T-helper 22 cell (primary cell): ENCODE measurements around the gene FAM32A.
"Not testable (repeated sequence)": the region's sequence is repeated elsewhere in the genome, so short reads cannot be mapped to it uniquely, and the experiment has no call there.

ENCODE experiments used
- DNase-seq: peaks from one replicate; pipeline ENCODE4 v3.0.0-alpha.2; 2020; ENCODE audit warnings: low read depth

FAM32A gene

GRCh38 chr19:16164222-16164890 lies 20.9 kb upstream of the FAM32A start:
- DNase-seq: no peak

GRCh38 chr19:16166417-16166816 lies 18.8 kb upstream of the FAM32A start:
- no peak for DNase-seq

GRCh38 chr19:16167055-16167454 lies 18.2 kb upstream of the FAM32A start:
- DNase-seq: no peak

GRCh38 chr19:16168465-16169081 lies 16.6 kb upstream of the FAM32A start:
- DNase-seq: no peak

GRCh38 chr19:16170134-16170533 lies 15.1 kb upstream of the FAM32A start:
- DNase-seq: no peak

- DNase-seq: no peak
Measured at GRCh38 chr19:16175954-16176353, 9.3 kb upstream of the FAM32A start.

GRCh38 chr19:16178866-16179265 lies 6.3 kb upstream of the FAM32A start:
- DNase-seq: not testable (repeated sequence)

- DNase-seq: no peak
Measured at GRCh38 chr19:16180611-16181010, 4.6 kb upstream of the FAM32A start.

GRCh38 chr19:16184665-16185122 lies 516 bp upstream of the FAM32A start:
- DNase-seq: no peak

- DNase-seq: peak; percentile 5
Measured at GRCh38 chr19:16185768-16186123, 536 bp downstream of the FAM32A start.

- no peak for DNase-seq
Measured at GRCh38 chr19:16188521-16188920, 3.3 kb downstream of the FAM32A start.

- no peak for DNase-seq
Measured at GRCh38 chr19:16190198-16190597, 5.0 kb downstream of the FAM32A start.

- DNase-seq: no peak
Measured at GRCh38 chr19:16190736-16191135, 5.5 kb downstream of the FAM32A start.

GRCh38 chr19:16191216-16191908 lies 6.2 kb downstream of the FAM32A start:
- DNase-seq: no peak

GRCh38 chr19:16193466-16193865 lies 8.3 kb downstream of the FAM32A start:
- no peak for DNase-seq

GRCh38 chr19:16197188-16197621 lies 12.0 kb downstream of the FAM32A start:
- no peak for DNase-seq

- DNase-seq: peak; percentile 96
Measured at GRCh38 chr19:16197622-16198369, 12.6 kb downstream of the FAM32A start, which contains the start of gene AP1M1. TSS of gene AP1M1 (plus strand) at chr19:16197911. CDS start at chr19:16198027, 116 bp downstream.

GRCh38 chr19:16198370-16198651 lies 13.1 kb downstream of the FAM32A start:
- no peak for DNase-seq

- no peak for DNase-seq
Measured at GRCh38 chr19:16199275-16199932, 14.2 kb downstream of the FAM32A start.

- DNase-seq: no peak
Measured at GRCh38 chr19:16200038-16201010, 15.1 kb downstream of the FAM32A start.

GRCh38 chr19:16201011-16201391 lies 15.8 kb downstream of the FAM32A start:
- DNase-seq: no peak
